MV-4-11 (cell line): ENCODE results near the gene CHPF.

Source experiments
- DNase-seq: peaks from one replicate; lab custom pipeline; 2025; lab: John Stamatoyannopoulos, UW

The CHPF gene

GRCh38 chr2:219567131-219567530 lies 23.5 kb upstream of the CHPF start:
- DNase-seq, result no peak

GRCh38 chr2:219566640-219567039 lies 23.0 kb upstream of the CHPF start:
- DNase-seq, result no peak

- DNase-seq, result no peak
Observed at GRCh38 chr2:219565130-219566080, 21.8 kb upstream of the CHPF start.

GRCh38 chr2:219563271-219563928 lies 19.8 kb upstream of the CHPF start:
- no peak for DNase-seq

GRCh38 chr2:219562049-219563020 lies 18.7 kb upstream of the CHPF start:
- DNase-seq, result no peak

GRCh38 chr2:219561179-219562048 lies 17.8 kb upstream of the CHPF start:
- DNase-seq, result no peak

- DNase-seq, result no peak
Observed at GRCh38 chr2:219560893-219561178, 17.2 kb upstream of the CHPF start.

- no peak for DNase-seq
Observed at GRCh38 chr2:219560037-219560892, 16.7 kb upstream of the CHPF start.

GRCh38 chr2:219559156-219559915 lies 15.7 kb upstream of the CHPF start:
- DNase-seq, result no peak

GRCh38 chr2:219557791-219558785 lies 14.5 kb upstream of the CHPF start:
- DNase-seq, result no peak

- no peak for DNase-seq
Observed at GRCh38 chr2:219557320-219557719, 13.7 kb upstream of the CHPF start.

- no peak for DNase-seq
Observed at GRCh38 chr2:219556413-219556812, 12.8 kb upstream of the CHPF start.

- DNase-seq, result no peak
Observed at GRCh38 chr2:219555956-219556355, 12.3 kb upstream of the CHPF start.

- no peak for DNase-seq
Observed at GRCh38 chr2:219554350-219554749, 10.7 kb upstream of the CHPF start.

GRCh38 chr2:219553463-219553963 lies 9.9 kb upstream of the CHPF start:
- no peak for DNase-seq

- no peak for DNase-seq
Observed at GRCh38 chr2:219553168-219553417, 9.5 kb upstream of the CHPF start.

GRCh38 chr2:219552382-219553167 lies 9.0 kb upstream of the CHPF start:
- peak; percentile 48 for DNase-seq
